Activated CD4-positive, alpha-beta T cell treated with anti-CD3 and anti-CD28 coated beads, Interleukin-2, Interleukin-4, amounts not matched to agents 100 ng/mL and 50 ng/mL, durations not matched to agents 16 hours and 8 hours (primary cell): ENCODE data around the gene EGFLAM.

ENCODE experiments used
- DNase-seq: peaks from one replicate; pipeline ENCODE4 v3.0.0-alpha.2; 2020; ENCODE audit warnings: low spot score

The EGFLAM gene

GRCh38 chr5:38265546-38266179 lies 7.3 kb downstream of the EGFLAM start:
- DNase-seq = peak; percentile 65

- DNase-seq = no peak
These were observed 9.0 kb downstream of the EGFLAM start for GRCh38 chr5:38267372-38267771.

DNA sequence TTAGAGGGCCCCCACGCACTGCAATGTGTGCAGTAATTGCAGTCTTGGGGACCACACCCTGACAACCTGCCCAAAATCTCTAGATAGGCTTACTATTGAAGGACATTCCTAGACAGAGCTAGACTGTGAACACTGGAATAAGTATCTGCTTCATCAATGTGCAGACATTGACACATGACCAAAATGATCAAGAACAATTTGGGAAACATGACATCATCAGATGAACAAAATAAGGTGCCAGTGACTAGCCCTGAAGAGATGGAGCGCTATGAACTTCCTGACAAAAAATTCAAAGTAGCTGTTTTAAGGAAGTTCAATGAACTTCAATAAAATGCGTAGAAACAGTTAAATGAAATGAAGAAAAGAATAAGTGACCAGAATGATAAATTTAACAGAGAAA lies 15.3 kb downstream of the EGFLAM start:
- DNase-seq = no peak

- DNase-seq = no peak
These were observed 16.0 kb downstream of the EGFLAM start for GRCh38 chr5:38274370-38274769.

DNA sequence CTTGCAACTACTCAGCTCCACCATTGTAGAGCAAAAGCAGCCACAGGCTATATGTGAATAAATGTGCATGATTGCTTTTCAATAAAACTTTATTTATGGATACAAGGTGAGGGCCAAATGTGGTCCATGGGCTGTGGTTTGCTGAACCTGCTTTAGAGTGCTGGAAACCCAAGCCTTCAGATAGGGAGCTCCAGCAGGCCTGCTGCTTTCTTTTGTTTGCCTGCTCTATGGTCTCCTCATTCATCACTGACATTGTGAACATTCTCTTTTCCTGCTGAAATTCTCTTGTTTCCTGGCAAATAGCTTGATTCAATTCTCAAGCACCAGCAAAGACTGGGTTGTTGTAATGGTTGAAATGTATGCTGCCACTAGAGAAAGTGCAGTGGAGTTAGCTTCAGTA lies 26.0 kb downstream of the EGFLAM start:
- DNase-seq = no peak

DNA sequence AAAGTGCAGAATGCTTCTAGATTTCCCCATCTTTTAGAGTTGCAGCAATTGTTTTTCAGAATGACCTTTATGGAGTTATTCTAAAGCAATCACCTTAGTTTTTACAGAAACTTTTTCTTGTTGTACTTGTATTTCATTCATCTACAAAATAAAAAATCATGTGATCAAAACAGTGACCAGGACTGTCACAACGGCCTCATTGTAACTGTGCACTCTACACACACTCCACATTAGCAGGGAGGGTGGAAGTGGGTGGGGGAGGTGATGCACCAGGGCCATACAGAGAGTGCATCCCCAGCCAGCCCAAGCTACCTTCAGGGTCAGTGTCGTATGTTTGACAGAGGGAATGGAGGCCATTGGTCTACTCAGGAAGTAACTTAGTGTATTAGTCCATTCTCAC lies 26.9 kb downstream of the EGFLAM start:
- no peak for DNase-seq

DNA sequence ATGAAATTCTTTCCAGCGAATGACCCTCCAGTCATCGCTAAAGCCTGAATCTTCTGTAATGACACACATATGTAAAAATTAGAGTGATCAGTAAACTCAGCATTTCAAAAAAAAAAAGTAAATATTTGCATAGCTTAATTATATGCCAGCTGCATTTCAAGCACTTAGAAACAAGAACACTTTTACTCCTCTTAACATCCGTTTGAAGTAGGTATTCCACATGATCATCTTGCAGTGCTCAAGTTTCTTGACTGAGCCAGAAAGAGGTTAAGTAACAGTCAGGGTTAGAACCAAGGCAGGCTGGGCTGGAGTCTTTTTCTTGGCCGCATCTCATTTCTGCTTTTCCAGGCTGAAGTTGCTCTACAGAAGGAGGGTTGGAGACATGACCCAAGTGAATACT lies 27.6 kb downstream of the EGFLAM start:
- no peak for DNase-seq

DNA sequence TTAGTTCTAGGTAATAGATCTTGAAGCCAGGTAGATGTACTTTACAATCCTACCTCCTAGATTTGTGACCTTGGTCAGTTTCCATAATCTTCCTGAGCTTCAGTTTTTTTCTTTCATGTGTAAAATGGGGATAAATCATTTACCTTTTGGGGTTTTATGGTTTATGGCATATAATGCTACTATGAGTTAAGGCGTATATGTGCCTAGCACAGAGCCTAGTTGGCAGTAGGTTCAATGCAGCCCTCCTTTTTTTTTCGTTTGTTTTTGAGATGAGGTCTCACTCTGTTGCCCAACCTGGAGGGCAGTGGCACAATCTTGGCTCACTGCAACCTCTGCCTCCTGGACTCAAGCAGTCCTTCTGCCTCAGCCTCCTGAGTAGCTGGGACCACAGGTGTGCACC lies 28.8 kb downstream of the EGFLAM start:
- DNase-seq = no peak

DNA sequence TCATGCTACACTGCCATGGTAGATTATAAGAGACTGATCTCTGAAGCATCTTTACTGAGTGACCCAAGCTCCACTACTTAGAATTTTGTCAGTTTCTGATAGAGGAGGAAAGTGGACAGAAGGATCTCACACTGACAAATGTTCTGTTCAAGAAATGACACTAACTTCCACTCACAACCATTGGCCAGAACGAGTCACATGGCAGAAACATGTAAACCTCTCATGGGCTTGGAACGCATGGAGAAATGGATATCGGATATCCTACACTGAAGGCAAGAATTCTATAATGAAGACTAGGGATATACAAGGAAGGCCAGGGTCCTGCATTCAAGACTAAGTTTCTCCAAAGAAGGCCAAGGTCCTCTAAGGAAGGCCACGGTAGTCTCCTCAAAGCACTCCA lies 31.1 kb downstream of the EGFLAM start:
- no peak for DNase-seq

DNA sequence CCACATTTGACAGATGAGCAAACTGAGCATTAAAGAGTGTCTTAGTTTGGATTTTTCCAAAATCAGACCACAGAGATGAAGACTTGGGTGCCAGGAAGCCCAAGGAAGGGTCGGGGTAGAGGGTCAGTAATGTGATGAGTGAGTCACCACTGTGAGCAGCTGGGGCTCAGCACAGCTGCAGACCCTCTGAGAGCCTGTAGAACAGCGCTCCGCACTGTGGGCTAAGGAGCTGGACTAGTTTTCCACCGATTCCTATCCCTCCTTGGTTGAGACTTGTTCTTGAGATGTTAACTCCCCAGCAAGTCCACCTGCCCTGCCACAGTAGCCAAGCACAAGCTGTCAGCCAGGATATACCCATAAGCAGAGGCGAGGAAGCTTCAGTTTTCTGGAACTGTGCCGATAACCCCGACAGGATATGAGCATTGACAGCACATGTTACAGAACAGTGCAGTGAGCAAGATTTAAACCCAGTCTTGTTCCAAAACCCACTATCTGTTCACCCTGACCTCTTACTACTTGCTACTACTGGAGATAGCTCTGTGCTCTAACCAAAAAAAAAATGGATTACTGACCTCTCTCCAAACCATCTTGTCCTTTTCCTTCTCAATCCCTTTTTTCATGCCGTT lies 31.8 kb downstream of the EGFLAM start:
- no peak for DNase-seq

- no peak for DNase-seq
These were observed 33.0 kb downstream of the EGFLAM start for GRCh38 chr5:38291355-38291754.

DNA sequence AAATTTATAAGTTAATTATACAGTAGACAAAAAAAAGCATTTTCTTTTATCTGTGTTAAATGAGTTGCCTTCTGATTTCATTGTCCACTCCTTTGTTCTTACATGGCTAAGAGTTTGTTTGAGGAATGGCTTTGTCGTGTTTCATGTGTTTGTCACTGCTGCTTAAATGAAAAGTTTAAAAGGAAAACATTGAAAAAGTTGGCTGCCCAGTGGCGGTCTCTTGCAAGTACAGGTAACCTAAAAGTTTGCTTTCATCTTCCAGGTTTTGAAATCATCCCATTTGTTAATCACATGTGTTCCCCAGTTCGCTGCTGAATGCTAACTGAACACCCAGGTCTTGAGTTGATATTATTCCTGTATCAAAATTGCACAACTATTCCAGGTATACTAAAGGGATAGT lies 33.9 kb downstream of the EGFLAM start:
- no peak for DNase-seq

- no peak for DNase-seq
These were observed 37.4 kb downstream of the EGFLAM start for GRCh38 chr5:38295751-38296150.

DNA sequence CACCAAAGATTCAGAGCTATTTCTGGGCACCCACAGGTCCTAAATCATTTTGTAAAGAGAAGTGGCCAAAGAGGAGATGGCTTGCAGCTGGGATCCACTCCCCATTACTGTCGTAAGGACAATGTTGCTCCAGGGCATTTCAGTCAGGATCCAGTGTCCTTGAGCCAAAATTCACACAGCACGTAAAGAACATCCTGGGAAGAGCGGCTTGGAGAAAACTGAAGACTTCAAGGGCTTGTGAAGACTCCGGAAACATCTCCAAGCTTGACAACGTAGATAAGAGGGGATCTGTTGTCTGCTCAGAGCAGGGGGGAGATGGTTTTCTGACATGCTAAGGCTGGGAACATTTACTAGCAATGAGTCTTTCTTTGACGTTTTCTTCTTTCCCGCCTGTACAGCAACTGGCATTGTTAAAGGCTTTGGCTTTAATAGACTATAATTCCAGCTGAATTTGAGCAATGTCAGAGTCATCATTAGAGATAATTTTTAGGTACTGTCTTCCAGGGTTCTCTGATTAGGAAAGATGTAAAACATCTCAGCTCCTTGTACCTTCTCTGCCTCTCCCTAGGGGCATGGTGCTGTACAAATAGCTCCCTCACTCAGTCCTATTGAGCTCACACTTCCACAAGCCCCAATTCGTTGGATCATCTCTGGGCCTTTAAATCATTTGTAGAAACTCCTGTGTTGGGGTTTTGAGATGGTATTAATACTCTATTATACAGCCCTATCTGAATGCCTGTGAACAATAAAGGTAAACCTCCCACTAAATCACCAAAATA lies 39.7 kb downstream of the EGFLAM start:
- DNase-seq = no peak

GRCh38 chr5:38299585-38299984 lies 41.2 kb downstream of the EGFLAM start:
- no peak for DNase-seq

GRCh38 chr5:38305148-38305547 lies 46.8 kb downstream of the EGFLAM start:
- no peak for DNase-seq

- no peak for DNase-seq
These were observed 49.5 kb downstream of the EGFLAM start for GRCh38 chr5:38307845-38308244.

GRCh38 chr5:38316544-38317224 lies 58.3 kb downstream of the EGFLAM start:
- DNase-seq = no peak

DNA sequence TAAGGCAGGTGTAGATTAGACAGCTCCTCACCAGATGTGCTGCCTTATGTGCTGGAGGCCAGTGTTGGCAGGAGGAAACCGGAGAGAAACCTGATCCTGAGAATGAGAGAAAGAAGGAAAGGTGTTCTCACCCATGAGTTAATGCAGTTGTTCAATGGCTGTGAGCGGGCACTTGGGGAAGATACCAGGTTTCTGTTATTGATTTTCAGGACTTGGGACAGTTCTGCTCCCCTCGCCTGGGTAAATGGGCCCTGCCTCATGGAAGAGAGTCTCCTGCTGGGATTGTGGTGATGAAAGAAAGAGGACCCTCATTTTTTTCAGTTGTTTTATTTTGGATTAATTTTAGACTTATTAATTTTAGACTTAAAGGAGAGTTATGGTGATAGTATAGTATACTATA lies 59.5 kb downstream of the EGFLAM start:
- no peak for DNase-seq

DNA sequence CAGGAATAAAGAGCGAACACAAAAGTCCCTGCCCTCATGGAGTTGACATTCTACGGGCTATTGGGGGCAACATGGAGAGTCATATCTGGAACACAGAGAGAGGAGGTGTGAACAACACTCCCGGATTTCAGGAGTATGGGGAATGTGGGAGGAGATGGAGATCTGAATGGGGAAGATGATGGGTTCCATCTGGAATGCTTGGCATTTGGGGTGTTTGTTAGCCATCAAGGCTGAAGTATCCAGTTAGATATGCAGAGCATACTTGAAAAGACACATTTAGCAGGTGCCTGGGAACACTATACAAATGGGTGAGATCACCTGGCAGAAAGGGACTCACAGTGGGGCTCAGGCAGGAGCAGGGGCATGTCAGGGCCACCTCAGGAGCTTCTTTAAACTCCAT lies 61.1 kb downstream of the EGFLAM start:
- no peak for DNase-seq

- no peak for DNase-seq
These were observed 63.6 kb downstream of the EGFLAM start for GRCh38 chr5:38321978-38322377.

DNA sequence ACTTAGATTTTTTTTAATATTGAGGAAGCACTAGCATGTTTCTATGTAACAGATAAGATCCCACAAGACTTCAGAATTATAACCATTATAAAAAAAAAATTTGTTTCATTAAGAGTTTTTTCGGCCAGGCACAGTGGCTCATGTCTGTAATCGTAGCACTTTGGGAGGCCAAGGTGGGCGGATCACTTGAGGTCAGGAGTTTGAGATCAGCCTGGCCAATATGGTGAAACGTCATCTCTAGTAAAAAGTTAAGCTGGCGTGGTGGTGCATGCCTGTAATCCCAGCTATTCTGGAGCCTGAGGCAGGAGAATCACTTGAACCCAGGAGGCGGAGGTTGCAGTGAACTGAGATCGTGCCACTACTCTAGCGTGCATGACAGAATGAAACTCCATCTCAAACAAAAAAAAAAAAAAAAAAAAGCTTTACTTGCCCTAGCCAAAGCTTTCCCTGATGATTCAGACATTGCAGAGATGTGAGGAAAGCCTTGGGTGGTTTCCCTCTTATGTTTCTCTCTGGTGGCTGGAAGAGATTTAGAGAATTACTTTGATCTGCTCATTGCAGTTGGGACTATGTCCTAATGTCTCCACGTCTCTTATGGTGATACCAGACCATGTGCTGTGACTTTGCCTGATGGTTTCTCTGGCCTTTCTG lies 65.4 kb downstream of the EGFLAM start:
- no peak for DNase-seq
